NB4 (cell line): Measurements from ENCODE around the gene KCTD4.

Experiments used
- DNase-seq: peaks from one replicate; pipeline ENCODE4 v3.0.0; 2010; ENCODE audit warnings: low read depth
- H3K4me3 ChIP-seq: one replicate; pipeline ENCODE4 v1.5.1; 2011; ENCODE audit warnings: mild to moderate bottlenecking, low read depth, low read length, moderate library complexity
- MYC ChIP-seq: IDR thresholded peaks from 2 replicates; pipeline ENCODE4 v1.6.1; 2011; ENCODE audit warnings: low read depth, low read length
- POLR2A ChIP-seq: IDR thresholded peaks from 2 replicates; pipeline ENCODE4 v1.6.1; 2011; ENCODE audit warnings: mild to moderate bottlenecking; ENCODE audit not compliant: insufficient read length; ENCODE audit errors: extremely low read depth
- TF ChIP-seq, protein P1 (sequence below): IDR thresholded peaks from one replicate; pipeline ENCODE4 v1.5.1; 2012; ENCODE audit warnings: low read depth, low read length
- TF ChIP-seq, protein P2 (sequence below): IDR thresholded peaks from 2 replicates; pipeline ENCODE4 v1.6.1; 2011; ENCODE audit warnings: low read depth, low read length

The KCTD4 gene

DNA sequence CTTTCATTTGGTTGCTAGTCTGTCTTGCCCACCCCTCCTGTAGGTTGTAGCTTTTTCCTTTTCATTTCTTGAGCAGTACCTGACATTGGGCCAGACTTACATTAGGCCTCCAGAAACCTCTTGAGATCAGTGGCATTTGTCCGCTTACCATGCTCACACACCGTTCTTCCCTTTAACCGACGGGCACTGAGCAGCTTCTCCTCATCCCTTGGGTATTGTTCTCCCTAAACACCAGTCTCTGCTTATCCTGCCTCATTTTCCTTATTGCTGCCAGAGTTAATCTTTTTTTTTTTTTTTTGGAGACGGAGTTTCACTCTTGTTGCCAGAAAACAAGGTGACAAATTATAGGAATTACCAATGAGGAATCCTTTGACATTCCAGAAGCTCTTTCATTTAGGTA lies 27.2 kb upstream of the KCTD4 start:
- TF ChIP-seq, protein P1, sequence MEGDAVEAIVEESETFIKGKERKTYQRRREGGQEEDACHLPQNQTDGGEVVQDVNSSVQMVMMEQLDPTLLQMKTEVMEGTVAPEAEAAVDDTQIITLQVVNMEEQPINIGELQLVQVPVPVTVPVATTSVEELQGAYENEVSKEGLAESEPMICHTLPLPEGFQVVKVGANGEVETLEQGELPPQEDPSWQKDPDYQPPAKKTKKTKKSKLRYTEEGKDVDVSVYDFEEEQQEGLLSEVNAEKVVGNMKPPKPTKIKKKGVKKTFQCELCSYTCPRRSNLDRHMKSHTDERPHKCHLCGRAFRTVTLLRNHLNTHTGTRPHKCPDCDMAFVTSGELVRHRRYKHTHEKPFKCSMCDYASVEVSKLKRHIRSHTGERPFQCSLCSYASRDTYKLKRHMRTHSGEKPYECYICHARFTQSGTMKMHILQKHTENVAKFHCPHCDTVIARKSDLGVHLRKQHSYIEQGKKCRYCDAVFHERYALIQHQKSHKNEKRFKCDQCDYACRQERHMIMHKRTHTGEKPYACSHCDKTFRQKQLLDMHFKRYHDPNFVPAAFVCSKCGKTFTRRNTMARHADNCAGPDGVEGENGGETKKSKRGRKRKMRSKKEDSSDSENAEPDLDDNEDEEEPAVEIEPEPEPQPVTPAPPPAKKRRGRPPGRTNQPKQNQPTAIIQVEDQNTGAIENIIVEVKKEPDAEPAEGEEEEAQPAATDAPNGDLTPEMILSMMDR: no peak
- TF ChIP-seq POLR2A (no peak), MYC (no peak)
- TF ChIP-seq, protein P2, sequence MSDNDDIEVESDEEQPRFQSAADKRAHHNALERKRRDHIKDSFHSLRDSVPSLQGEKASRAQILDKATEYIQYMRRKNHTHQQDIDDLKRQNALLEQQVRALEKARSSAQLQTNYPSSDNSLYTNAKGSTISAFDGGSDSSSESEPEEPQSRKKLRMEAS: no peak
- DNase-seq: no peak
- H3K4me3 ChIP-seq: no peak overlapping the region

DNA sequence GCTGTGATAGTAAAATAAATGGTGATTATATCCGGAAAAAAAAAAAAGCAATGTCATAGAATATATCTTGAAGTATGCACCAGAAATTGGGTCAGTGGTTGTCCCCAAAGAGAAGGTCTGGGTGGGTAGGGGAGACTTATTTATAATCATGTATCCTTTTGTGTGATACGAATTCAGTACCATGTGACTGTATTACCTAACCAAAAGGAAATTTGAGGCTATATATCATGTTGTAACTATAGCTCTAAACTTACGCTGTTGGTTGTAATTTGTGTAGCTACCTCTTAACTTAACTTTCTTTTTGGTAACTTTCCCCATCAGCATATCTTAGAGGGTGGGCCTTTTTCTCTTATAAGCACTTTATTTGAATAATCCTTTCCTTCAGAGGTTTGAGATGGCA lies 25.2 kb upstream of the KCTD4 start:
- DNase-seq: no peak
- TF ChIP-seq POLR2A (no peak), MYC (no peak)
- TF ChIP-seq, protein P2: no peak
- TF ChIP-seq, protein P1: no peak
- H3K4me3 ChIP-seq: no peak overlapping the region

DNA sequence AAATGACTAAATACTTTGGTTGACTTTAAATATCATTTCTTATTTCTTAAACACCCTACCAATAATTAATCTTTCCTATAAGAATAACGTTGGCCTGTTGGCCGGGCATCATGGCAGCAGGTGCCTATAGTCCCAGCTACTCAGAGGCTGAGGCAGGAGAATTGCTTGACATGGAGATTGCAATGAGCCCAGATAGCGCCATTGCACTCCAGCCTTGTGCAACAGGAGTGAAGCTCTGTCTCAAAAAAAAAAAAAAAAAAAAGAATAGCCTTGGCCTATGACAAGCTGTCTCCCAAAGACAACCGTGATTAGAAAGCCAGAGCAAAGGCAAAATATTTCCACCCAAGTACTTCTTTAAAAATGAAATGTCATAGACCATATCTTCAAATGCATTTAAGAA lies 24.5 kb upstream of the KCTD4 start:
- H3K4me3 ChIP-seq: no peak overlapping the region
- DNase-seq: no peak
- TF ChIP-seq, protein P1: no peak
- TF ChIP-seq MYC (no peak), POLR2A (no peak)
- TF ChIP-seq, protein P2: no peak

DNA sequence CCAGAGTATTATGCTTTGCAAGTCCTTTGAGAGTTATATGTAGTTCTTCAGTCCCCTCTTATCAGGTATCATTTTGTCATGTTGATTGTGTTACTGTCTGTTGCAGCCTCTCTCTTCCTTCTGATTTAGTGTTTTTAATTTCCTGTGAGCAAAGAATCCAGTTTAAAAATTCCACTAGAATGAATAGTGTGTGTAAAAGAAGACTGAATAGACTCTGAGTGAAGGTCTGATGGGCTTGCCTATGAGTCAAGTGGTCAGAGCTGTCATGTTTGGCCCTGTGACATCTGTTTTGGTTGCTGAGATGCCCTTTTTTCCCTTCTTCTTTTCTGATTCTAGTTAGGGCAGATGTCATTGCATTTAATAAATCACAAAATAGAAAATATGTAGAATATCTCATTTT lies 23.3 kb upstream of the KCTD4 start:
- DNase-seq: no peak
- TF ChIP-seq MYC: no peak
- TF ChIP-seq, protein P2: no peak
- TF ChIP-seq, protein P1: no peak
- TF ChIP-seq POLR2A: no peak
- no peak overlapping the region for H3K4me3 ChIP-seq

DNA sequence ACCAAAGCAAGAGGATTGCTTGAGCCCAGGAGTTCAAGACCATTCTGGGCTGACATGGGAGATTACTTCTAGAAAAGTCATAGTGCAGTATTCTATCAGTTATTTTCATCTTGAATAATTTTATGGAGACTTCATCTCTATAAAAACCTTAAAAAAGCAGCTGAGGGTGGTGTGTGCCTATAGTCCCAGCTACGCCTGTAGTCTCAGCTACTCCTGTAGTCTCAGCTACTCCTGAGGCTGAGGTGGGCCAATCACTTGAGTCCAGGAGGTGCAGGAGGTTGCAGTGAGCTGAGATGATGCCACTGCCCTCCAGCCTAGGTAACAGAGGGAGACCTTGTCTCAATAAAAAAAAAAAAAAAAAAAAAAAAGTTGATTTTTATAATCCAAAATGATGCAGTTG lies 22.1 kb upstream of the KCTD4 start:
- no peak overlapping the region for H3K4me3 ChIP-seq
- DNase-seq: no peak
- TF ChIP-seq MYC (no peak), POLR2A (no peak)
- TF ChIP-seq, protein P1: no peak
- TF ChIP-seq, protein P2: no peak

DNA sequence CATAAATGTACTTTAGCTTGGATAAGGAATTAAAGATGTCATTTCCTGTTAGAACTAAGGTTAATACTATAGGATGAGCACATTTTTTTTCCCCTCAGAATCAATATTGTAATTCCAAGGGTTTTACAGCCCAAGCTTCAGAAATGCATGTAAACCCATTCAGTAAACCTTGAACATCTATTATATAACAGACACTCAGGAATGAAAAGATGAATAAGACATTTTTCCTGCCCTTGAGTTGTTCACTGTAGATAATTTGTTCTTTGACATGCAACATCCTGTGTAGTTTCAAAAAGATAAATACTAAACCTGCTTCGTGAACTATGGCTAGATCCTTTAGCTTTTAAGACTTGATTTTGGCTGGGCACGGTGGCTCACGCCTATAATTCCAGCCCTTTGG lies 21.7 kb upstream of the KCTD4 start:
- TF ChIP-seq, protein P2: no peak
- TF ChIP-seq MYC (no peak), POLR2A (no peak)
- TF ChIP-seq, protein P1: no peak
- no peak for DNase-seq
- H3K4me3 ChIP-seq: no peak overlapping the region
